ENCODE data around the gene CMKLR1. TPM values are rescaled to one million over a fixed set of nuclear protein-coding genes. Genes with fewer than 3 reads are reported as not detected.

CMKLR1 gene
- total and polyA plus RNA-seq, 2 donors from 2014 or later: 6.1 to 25.7 TPM

- Histone ChIP-seq H3K9ac (ENCODE audit: low read length in 3 of 3) (no peak overlapping the region), H3K4me1 (ENCODE audit: control insufficient read depth in 2 of 3, insufficient read depth in 2 of 3, low read depth in 1 of 3, low read length in 3 of 3) (no peaks in the 10 kb centered on the region), H3K9me3 (ENCODE audit: control insufficient read depth in 2 of 3, insufficient read depth in 1 of 3, low read length in 3 of 3) (no peaks in the 10 kb centered on the region), H3K27ac (ENCODE audit: low read depth in 2 of 2, low read length in 2 of 2) (no peak overlapping the region), H3K27me3 (ENCODE audit: control insufficient read depth, insufficient read depth, low read length) (no peaks in the 10 kb centered on the region), H3K36me3 (ENCODE audit: control insufficient read depth in 2 of 3, insufficient read depth in 3 of 3, low read length in 3 of 3) (no peaks in the 10 kb centered on the region), H3K4me3 (ENCODE audit: low read length in 3 of 3) (no peak overlapping the region)
- no peak for TF ChIP-seq CTCF (IDR thresholded peaks at IDR 0.05; ENCODE audit: borderline replicate concordance, extremely low read depth, insufficient read depth)
- DNase-seq (no peak), FAIRE-seq (no peak)
- intact Hi-C loops (cut with DNase I): no loop called here
These were observed 86.6 kb downstream of the CMKLR1 start for GRCh38 chr12:108252523-108252922.

- intact Hi-C loops (cut with DNase I): no loop called here
- FAIRE-seq (no peak), DNase-seq (no peak)
- no peaks in the 10 kb centered on the region for H3K9me3 ChIP-seq (ENCODE audit: control insufficient read depth in 2 of 3, insufficient read depth in 1 of 3, low read length in 3 of 3)
- H3K27me3 ChIP-seq (ENCODE audit: control insufficient read depth, insufficient read depth, low read length): no peaks in the 10 kb centered on the region
- H3K27ac ChIP-seq (ENCODE audit: low read depth in 2 of 2, low read length in 2 of 2): no peak overlapping the region
- no peak for TF ChIP-seq CTCF (IDR thresholded peaks at IDR 0.05; ENCODE audit: borderline replicate concordance, extremely low read depth, insufficient read depth)
- no peak overlapping the region for H3K4me3 ChIP-seq (ENCODE audit: low read length in 3 of 3)
- no peaks in the 10 kb centered on the region for H3K4me1 ChIP-seq (ENCODE audit: control insufficient read depth in 2 of 3, insufficient read depth in 2 of 3, low read depth in 1 of 3, low read length in 3 of 3)
- no peak overlapping the region for H3K9ac ChIP-seq (ENCODE audit: low read length in 3 of 3)
- no peaks in the 10 kb centered on the region for H3K36me3 ChIP-seq (ENCODE audit: control insufficient read depth in 2 of 3, insufficient read depth in 3 of 3, low read length in 3 of 3)
These were observed 91.1 kb downstream of the CMKLR1 start for GRCh38 chr12:108248011-108248410.

GRCh38 chr12:108247130-108247529 is 92.0 kb downstream of the CMKLR1 start:
- H3K9ac ChIP-seq (ENCODE audit: low read length in 3 of 3): no peak overlapping the region
- DNase-seq (no peak), FAIRE-seq (no peak)
- no peak for TF ChIP-seq CTCF (IDR thresholded peaks at IDR 0.05; ENCODE audit: borderline replicate concordance, extremely low read depth, insufficient read depth)
- H3K4me1 ChIP-seq (ENCODE audit: control insufficient read depth in 2 of 3, insufficient read depth in 2 of 3, low read depth in 1 of 3, low read length in 3 of 3): no peaks in the 10 kb centered on the region
- H3K4me3 ChIP-seq (ENCODE audit: low read length in 3 of 3): no peak overlapping the region
- H3K9me3 ChIP-seq (ENCODE audit: control insufficient read depth in 2 of 3, insufficient read depth in 1 of 3, low read length in 3 of 3): no peaks in the 10 kb centered on the region
- no peaks in the 10 kb centered on the region for H3K36me3 ChIP-seq (ENCODE audit: control insufficient read depth in 2 of 3, insufficient read depth in 3 of 3, low read length in 3 of 3)
- intact Hi-C loops (cut with DNase I): no loop called here
- H3K27me3 ChIP-seq (ENCODE audit: control insufficient read depth, insufficient read depth, low read length): no peaks in the 10 kb centered on the region
- no peak overlapping the region for H3K27ac ChIP-seq (ENCODE audit: low read depth in 2 of 2, low read length in 2 of 2)

Data from kidney (tissue), 14 donors.